ENCODE measurements around the gene RNGTT.

DNA sequence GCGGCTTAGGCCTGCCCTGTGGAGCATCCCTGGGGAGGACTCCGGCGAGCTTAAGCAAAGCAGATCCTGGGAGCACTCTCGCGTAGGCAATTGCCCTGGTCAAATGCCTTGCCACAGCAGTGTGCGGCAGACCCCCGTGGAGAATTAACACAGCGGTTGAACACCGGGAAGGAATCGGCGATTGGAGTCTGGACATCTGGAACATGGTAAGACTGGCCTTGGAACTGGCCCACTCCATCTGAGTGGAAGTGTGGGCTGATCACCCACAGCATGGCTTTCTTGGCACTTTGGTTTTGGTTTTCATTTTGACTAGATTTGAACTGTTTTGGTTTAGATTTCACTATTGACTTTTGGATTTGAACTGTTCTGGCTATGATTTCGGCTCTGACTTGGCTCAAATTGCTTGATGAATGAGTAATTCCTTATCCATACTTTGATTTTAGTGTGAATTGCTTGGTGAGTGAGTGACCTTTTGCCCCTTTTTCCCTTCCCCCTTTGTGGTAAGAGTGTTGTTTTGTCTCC lies 300.7 kb downstream of the RNGTT start:
- TF ChIP-seq, protein P1, sequence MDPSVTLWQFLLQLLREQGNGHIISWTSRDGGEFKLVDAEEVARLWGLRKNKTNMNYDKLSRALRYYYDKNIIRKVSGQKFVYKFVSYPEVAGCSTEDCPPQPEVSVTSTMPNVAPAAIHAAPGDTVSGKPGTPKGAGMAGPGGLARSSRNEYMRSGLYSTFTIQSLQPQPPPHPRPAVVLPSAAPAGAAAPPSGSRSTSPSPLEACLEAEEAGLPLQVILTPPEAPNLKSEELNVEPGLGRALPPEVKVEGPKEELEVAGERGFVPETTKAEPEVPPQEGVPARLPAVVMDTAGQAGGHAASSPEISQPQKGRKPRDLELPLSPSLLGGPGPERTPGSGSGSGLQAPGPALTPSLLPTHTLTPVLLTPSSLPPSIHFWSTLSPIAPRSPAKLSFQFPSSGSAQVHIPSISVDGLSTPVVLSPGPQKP (IDR thresholded peaks at IDR 0.05; ENCODE audit: low read depth, low read length) = no peak
- TF ChIP-seq POLR2AphosphoS5 (IDR thresholded peaks at IDR 0.05; ENCODE audit: low read length) (no peak), NRF1 (conservative IDR thresholded peaks at IDR 0.05; ENCODE audit: low read depth, low read length) (no peak), IKZF1 (conservative IDR thresholded peaks at IDR 0.05) (no peak), RFX5 (IDR thresholded peaks at IDR 0.05; ENCODE audit: low read depth, low read length) (no peak), EZH2 (IDR thresholded peaks at IDR 0.05; ENCODE audit: borderline replicate concordance, control insufficient read depth, low read depth, low read length) (no peak), GATAD2B (conservative IDR thresholded peaks at IDR 0.05; ENCODE audit: low read depth) (no peak), BCL3 (IDR thresholded peaks at IDR 0.05; ENCODE audit: borderline replicate concordance, insufficient read depth, low read depth, low read length, poor library complexity, severe bottlenecking) (no peak), ASH2L (IDR thresholded peaks at IDR 0.05; ENCODE audit: borderline replicate concordance, low read depth) (no peak), BMI1 (IDR thresholded peaks at IDR 0.05; ENCODE audit: borderline replicate concordance) (no peak), MTA3 (IDR thresholded peaks at IDR 0.05; ENCODE audit: borderline replicate concordance, low read length) (no peak), ZBTB11 (CRISPR knock-in tag; IDR thresholded peaks at IDR 0.05) (no peak)
- TF ChIP-seq, protein P2, sequence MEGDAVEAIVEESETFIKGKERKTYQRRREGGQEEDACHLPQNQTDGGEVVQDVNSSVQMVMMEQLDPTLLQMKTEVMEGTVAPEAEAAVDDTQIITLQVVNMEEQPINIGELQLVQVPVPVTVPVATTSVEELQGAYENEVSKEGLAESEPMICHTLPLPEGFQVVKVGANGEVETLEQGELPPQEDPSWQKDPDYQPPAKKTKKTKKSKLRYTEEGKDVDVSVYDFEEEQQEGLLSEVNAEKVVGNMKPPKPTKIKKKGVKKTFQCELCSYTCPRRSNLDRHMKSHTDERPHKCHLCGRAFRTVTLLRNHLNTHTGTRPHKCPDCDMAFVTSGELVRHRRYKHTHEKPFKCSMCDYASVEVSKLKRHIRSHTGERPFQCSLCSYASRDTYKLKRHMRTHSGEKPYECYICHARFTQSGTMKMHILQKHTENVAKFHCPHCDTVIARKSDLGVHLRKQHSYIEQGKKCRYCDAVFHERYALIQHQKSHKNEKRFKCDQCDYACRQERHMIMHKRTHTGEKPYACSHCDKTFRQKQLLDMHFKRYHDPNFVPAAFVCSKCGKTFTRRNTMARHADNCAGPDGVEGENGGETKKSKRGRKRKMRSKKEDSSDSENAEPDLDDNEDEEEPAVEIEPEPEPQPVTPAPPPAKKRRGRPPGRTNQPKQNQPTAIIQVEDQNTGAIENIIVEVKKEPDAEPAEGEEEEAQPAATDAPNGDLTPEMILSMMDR (IDR thresholded peaks at IDR 0.05 in 2 of 3, conservative IDR thresholded peaks at IDR 0.05 in 1 of 3; ENCODE audit: control insufficient read depth in 2 of 3, extremely low read depth in 1 of 3, insufficient read depth in 1 of 3, low read depth in 3 of 3, low read length in 3 of 3) = no peak
